D341Med (cell line): ENCODE results near the gene EVA1C.
"Not testable (repeated sequence)": the region's sequence is repeated elsewhere in the genome, so short reads cannot be mapped to it uniquely, and the experiment has no call there.

ENCODE experiments used
- DNase-seq: peaks from one replicate; pipeline ENCODE4 v3.0.0; 2012; ENCODE audit warnings: low spot score

The EVA1C gene

GRCh38 chr21:32390537-32391224, 21.8 kb upstream of the EVA1C start:
- DNase-seq: not testable (repeated sequence)

- no peak for DNase-seq
Measured at GRCh38 chr21:32391755-32392154, 20.8 kb upstream of the EVA1C start.

- DNase-seq: no peak
Measured at GRCh38 chr21:32392299-32392879, 20.1 kb upstream of the EVA1C start.

- DNase-seq: peak; percentile 99
Measured at GRCh38 chr21:32392880-32393676, 19.4 kb upstream of the EVA1C start, which contains the start of gene URB1. URB1 (minus strand) TSS chr21:32393012; CDS start chr21:32392910, 102 bp downstream.

GRCh38 chr21:32393677-32394001, 18.9 kb upstream of the EVA1C start:
- DNase-seq: no peak

GRCh38 chr21:32403201-32403777, 9.2 kb upstream of the EVA1C start:
- DNase-seq: peak; percentile 76

GRCh38 chr21:32406405-32406804, 6.1 kb upstream of the EVA1C start:
- DNase-seq: no peak

- DNase-seq: no peak
Measured at GRCh38 chr21:32410291-32410690, 2.2 kb upstream of the EVA1C start.

GRCh38 chr21:32410916-32411315, 1.6 kb upstream of the EVA1C start:
- no peak for DNase-seq

GRCh38 chr21:32411350-32412161, 950 bp upstream of the EVA1C start:
- peak; percentile 39 for DNase-seq

GRCh38 chr21:32413015-32413504, 554 bp downstream of the EVA1C start:
- no peak for DNase-seq

- no peak for DNase-seq
Measured at GRCh38 chr21:32413697-32414578, 1.4 kb downstream of the EVA1C start.

- no peak for DNase-seq
Measured at GRCh38 chr21:32414579-32415358, 2.3 kb downstream of the EVA1C start.

GRCh38 chr21:32415451-32416398, 3.2 kb downstream of the EVA1C start:
- no peak for DNase-seq

- DNase-seq: no peak
Measured at GRCh38 chr21:32418146-32418545, 5.6 kb downstream of the EVA1C start.

- no peak for DNase-seq
Measured at GRCh38 chr21:32422064-32422463, 9.6 kb downstream of the EVA1C start.

- no peak for DNase-seq
Measured at GRCh38 chr21:32423320-32424190, 11.0 kb downstream of the EVA1C start.

- DNase-seq: no peak
Measured at GRCh38 chr21:32424191-32424535, 11.7 kb downstream of the EVA1C start.
